ENCODE results near the gene TRPM6.

The TRPM6 gene

DNA sequence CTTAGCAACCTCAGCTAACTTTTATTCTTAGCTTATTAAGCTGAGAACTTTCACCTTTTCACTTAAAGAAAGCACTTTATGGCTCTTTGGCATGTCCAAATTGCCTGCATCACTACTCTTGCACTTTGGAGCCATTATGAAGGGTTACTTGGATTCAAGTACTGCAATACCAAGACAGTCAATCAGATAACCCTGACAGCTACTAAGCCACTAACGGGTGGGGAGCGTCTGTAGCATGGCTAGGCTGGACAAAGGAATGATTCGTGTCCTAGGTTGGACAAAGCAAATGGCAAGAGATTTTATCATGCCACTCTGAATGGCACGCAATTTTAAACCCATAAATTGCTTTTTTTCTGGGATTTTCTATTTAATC lies 39.6 kb downstream of the TRPM6 start:
- TF ChIP-seq, protein P1, sequence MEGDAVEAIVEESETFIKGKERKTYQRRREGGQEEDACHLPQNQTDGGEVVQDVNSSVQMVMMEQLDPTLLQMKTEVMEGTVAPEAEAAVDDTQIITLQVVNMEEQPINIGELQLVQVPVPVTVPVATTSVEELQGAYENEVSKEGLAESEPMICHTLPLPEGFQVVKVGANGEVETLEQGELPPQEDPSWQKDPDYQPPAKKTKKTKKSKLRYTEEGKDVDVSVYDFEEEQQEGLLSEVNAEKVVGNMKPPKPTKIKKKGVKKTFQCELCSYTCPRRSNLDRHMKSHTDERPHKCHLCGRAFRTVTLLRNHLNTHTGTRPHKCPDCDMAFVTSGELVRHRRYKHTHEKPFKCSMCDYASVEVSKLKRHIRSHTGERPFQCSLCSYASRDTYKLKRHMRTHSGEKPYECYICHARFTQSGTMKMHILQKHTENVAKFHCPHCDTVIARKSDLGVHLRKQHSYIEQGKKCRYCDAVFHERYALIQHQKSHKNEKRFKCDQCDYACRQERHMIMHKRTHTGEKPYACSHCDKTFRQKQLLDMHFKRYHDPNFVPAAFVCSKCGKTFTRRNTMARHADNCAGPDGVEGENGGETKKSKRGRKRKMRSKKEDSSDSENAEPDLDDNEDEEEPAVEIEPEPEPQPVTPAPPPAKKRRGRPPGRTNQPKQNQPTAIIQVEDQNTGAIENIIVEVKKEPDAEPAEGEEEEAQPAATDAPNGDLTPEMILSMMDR (conservative IDR thresholded peaks at IDR 0.05) = no peak
- TF ChIP-seq ZFX (IDR thresholded peaks at IDR 0.05) = no peak
- no peak overlapping the region for H3K27ac ChIP-seq

DNA sequence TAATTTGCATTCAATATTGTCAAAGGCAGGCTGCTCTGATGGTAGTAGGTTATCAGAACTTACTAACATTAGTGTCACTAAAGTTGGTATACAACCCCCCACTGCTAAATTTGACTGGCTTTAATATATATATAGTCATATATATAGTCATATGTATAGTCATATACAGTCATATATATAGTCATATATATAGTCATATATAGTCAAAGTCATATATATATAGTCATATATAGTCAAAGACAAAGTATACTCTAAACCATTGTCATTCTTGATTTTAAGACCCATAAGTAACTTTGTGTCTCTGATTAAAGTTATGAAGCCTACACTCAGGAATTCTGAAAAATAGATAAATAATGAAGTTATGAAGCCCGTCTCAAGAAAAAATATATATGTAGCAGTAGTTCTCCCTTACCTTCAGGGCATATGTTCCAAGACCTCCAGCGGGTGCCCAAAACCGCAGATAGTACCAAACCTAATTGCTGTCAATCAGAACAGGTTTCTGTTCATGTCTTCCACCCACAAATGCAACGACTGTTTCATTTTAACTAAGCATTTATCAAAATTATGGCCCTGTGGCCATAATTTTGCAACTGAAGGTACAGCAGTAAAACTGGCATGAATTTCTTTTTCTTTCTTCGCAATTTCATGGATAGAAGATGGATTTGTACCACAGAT lies 40.1 kb downstream of the TRPM6 start:
- no peak overlapping the region for H3K27ac ChIP-seq
- no peak for TF ChIP-seq ZFX (IDR thresholded peaks at IDR 0.05)
- TF ChIP-seq, protein P1 (conservative IDR thresholded peaks at IDR 0.05) = no peak

DNA sequence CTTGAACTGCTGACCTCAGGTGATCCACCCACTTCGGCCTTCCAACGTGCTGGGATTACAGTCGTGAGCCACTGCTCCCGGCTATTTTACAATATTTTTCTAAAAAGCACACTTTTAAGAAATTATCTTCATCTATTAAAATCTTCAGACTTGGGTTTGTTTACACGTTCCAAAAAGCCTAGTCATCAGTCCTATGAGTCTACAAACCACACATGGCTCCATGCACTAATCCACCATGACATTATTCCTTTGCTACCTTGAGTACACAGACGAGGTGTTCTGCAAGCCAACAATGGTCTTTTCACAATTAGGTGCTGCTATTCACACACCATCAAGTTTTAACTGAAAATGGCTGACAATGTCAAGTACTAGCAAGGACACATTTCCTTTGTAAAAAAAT lies 41.0 kb downstream of the TRPM6 start:
- TF ChIP-seq, protein P1 (conservative IDR thresholded peaks at IDR 0.05) = no peak
- TF ChIP-seq ZFX (IDR thresholded peaks at IDR 0.05) = no peak
- H3K27ac ChIP-seq = no peak overlapping the region

DNA sequence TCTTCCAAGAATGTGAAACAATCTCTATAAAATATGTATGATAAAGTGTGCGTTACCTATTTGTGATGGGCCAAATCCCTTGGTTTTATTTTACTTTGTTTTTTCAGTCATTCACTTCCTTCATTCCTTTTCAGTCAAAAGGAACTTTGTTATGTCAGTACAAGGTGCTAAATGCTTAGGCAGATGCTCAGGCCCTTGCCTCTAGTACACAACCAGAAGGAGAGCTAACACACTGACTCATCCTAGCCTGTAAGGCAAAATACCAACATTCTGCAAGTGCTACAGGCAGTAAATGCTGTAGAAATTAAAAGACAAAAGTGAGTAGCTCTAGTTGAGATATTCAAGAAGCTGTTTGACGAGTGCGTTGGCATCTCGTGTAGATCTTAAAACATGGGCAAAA lies 49.4 kb downstream of the TRPM6 start:
- no peak overlapping the region for H3K27ac ChIP-seq
- TF ChIP-seq ZFX (IDR thresholded peaks at IDR 0.05) = no peak
- TF ChIP-seq, protein P1 (conservative IDR thresholded peaks at IDR 0.05) = no peak

DNA sequence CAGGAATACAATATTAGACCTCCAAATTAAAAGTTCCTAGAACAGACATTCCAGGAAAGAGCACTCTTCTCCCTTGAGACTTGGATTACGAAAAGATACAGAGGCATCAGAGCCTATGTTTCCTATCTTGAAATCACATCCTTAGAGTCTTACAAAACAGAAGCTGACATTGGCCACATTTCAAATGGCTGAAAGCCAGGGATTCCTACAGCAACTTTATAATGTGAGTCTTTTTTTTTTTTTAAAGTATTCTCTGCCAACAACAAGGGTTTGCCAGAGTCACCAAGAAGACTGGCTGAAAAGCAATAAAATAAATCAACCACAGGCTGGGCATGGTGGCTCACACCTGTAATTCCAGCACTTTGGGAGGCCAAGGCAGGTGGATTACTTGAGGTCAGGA lies 63.1 kb downstream of the TRPM6 start:
- no peak for TF ChIP-seq ZFX (IDR thresholded peaks at IDR 0.05)
- TF ChIP-seq, protein P1 (conservative IDR thresholded peaks at IDR 0.05) = no peak
- H3K27ac ChIP-seq = no peak overlapping the region

DNA sequence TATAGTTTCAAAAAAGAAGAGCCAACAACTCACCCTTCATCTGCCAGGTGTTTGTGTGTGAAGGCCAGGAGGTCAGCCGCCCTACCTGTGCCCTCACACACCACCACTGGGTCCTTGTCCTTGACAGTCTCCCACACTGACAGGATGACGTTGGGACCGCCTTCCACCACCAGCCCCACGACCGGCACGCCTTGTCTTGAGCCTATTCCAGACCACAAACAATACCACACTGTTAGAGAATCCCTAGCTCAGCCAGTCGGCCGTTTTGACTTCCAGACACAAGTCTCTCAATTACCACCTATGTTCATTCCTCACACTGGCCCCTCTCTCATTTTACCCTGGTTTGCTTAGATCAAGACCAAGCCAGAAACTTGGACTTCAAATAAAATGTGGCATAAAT lies 66.1 kb downstream of the TRPM6 start:
- H3K27ac ChIP-seq = no peak overlapping the region
- no peak for TF ChIP-seq ZFX (IDR thresholded peaks at IDR 0.05)
- TF ChIP-seq, protein P1 (conservative IDR thresholded peaks at IDR 0.05) = no peak

DNA sequence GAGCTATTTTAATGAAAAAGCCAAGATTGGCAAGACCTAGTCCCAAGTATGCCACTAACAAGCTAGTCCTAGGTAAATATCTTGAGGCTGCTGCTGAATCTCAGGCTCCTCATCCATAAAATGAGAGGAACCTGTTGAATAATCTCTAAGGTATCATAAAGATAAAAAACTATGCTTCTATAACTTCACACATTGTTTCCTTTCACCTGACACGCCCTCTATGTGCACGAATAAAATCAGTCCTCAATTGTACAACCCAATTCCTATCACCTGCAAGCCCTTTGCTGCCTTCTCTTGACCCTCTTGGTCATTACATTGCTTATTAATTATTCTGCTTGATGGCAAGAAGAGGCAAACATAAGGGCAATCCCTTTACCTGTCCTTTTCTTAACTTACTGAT lies 69.9 kb downstream of the TRPM6 start:
- TF ChIP-seq, protein P1 (conservative IDR thresholded peaks at IDR 0.05) = no peak
- TF ChIP-seq ZFX (IDR thresholded peaks at IDR 0.05) = no peak

More for the DNA sequence above, 69.9 kb downstream of the TRPM6 start:
- H3K27ac ChIP-seq = no peak overlapping the region
